HCT116 (cell line): ENCODE data around the gene FAM118A. TPM values are rescaled to one million over a fixed set of nuclear protein-coding genes. Genes with fewer than 3 reads are reported as not detected.

Source experiments
- ATAC-seq: fragments of 200-7000 bp; cut with Tn5 transposase; 2 replicates; pipeline ENCODE4 v1.9.1; 2020; ENCODE audit warnings: mild to moderate bottlenecking, moderate library complexity
- BruUV-seq: library from RNA; stranded (reverse); fragments of 400-500 nt; replicated peaks from 2 replicates; lab custom pipeline; 2021; lab: Mats Ljungman, UMichigan
- CTCF ChIA-PET: fragments of 300-600 bp; sonication (Branson Sonifier 250); formaldehyde crosslinking; loops from one replicate; lab custom pipeline; 2021; ENCODE audit warnings: antibody characterized with exemption; lab: Charles Lee
- POLR2A ChIA-PET: fragments of 300-600, 350-600 bp; sonication (Branson Sonifier 250); formaldehyde crosslinking; loops from one replicate; lab custom pipeline; 2021; ENCODE audit warnings: antibody characterized with exemption; lab: Charles Lee
- RAD21 ChIA-PET, 2 experiments: fragments of 300-600 bp; sonication (Branson Sonifier 250); formaldehyde crosslinking; loops; one replicate each; lab custom pipeline; 2023; ENCODE audit warnings: low total read pairs in 2 of 2; ENCODE audit not compliant: uncharacterized antibody in 2 of 2, unreplicated experiment in 2 of 2, low non-redundant PET in 1 of 2; lab: Charles Lee
- DNase-seq: peaks from one replicate; pipeline ENCODE4 v3.0.0-alpha.2; 2010; ENCODE audit warnings: low read depth, low spot score
- H2AFZ ChIP-seq: fragments of 200-600 bp; shearing (Covaris generic), sonication (generic); 2 replicates; pipeline ENCODE4 v1.6.1; 2017; ENCODE audit warnings: low read depth, mixed run types, mixed read lengths, antibody characterized with exemption, low read length; ENCODE audit not compliant: poor library complexity, severe bottlenecking
- H3K27ac ChIP-seq: 2 replicates; pipeline ENCODE4 v1.5.1; 2012; ENCODE audit warnings: low read depth, low read length
- H3K27me3 ChIP-seq: fragments of 200-600 bp; sonication (generic); 2 replicates; pipeline ENCODE4 v1.6.1; 2016; ENCODE audit warnings: mixed run types, low read length, mixed read lengths; ENCODE audit not compliant: insufficient read depth
- H3K36me3 ChIP-seq, 2 experiments: fragments of 200-500 bp in 1 of 2; fragments of 200-600 bp in 1 of 2; sonication (Bioruptor generic) in 1 of 2; sonication (generic) in 1 of 2; 2 replicates each; pipeline versions ENCODE4 v1.5.1 to v1.6.1; 2014 to 2016; ENCODE audit warnings: low read length in 2 of 2, inconsistent platforms in 1 of 2, mixed read lengths in 1 of 2, mixed run types in 1 of 2; ENCODE audit not compliant: insufficient read depth in 2 of 2, control insufficient read depth in 1 of 2
- H3K4me1 ChIP-seq, 2 experiments: fragments of 200-600 bp in 1 of 2; sonication (generic) in 1 of 2; 2 replicates each; pipeline versions ENCODE4 v1.5.1 to v1.6.1; 2012 to 2017; ENCODE audit warnings: low read length in 2 of 2, inconsistent platforms in 1 of 2, mild to moderate bottlenecking in 1 of 2, mixed read lengths in 1 of 2, mixed run types in 1 of 2, moderate library complexity in 1 of 2; ENCODE audit not compliant: insufficient read depth in 2 of 2, control insufficient read depth in 1 of 2
- H3K4me2 ChIP-seq: fragments of 200-600 bp; sonication (generic); 2 replicates; pipeline ENCODE4 v1.6.1; 2017; ENCODE audit warnings: mixed run types, low read length, mixed read lengths
- H3K4me3 ChIP-seq, 2 experiments: fragments of 200-600 bp in 1 of 2; sonication (generic) in 1 of 2; replicated peaks in 1 of 2; 2 replicates each; pipeline ENCODE4 v1.5.1; 2011 to 2016; ENCODE audit warnings: low read length in 2 of 2, control low read depth in 1 of 2, low read depth in 1 of 2, mild to moderate bottlenecking in 1 of 2, mixed read lengths in 1 of 2, mixed run types in 1 of 2
- H3K79me2 ChIP-seq: fragments of 200-600 bp; sonication (generic); 2 replicates; pipeline ENCODE4 v1.6.1; 2017; ENCODE audit warnings: mild to moderate bottlenecking, mixed run types, low read length, moderate library complexity, mixed read lengths; ENCODE audit not compliant: insufficient read depth
- H3K9ac ChIP-seq: fragments of 200-600 bp; sonication (generic); 2 replicates; pipeline ENCODE4 v1.6.1; 2016; ENCODE audit warnings: low read length, mixed read lengths
- H3K9me2 ChIP-seq: fragments of 200-600 bp; sonication (generic), shearing (Covaris generic); 2 replicates; pipeline ENCODE4 v1.6.1; 2017; ENCODE audit warnings: mixed run types, mild to moderate bottlenecking, moderate library complexity; ENCODE audit not compliant: insufficient read depth
- H3K9me3 ChIP-seq, 2 experiments: fragments of 200-500 bp in 1 of 2; fragments of 200-600 bp in 1 of 2; sonication (Bioruptor generic) in 1 of 2; sonication (generic) in 1 of 2; 2 replicates each; pipeline ENCODE4 v1.6.1; 2014 to 2017; ENCODE audit warnings: low read length in 2 of 2, mixed read lengths in 2 of 2, inconsistent platforms in 1 of 2, low read depth in 1 of 2, mild to moderate bottlenecking in 1 of 2, mixed run types in 1 of 2, moderate library complexity in 1 of 2; ENCODE audit not compliant: control insufficient read depth in 1 of 2, insufficient read depth in 1 of 2
- H4K20me1 ChIP-seq: fragments of 200-600 bp; sonication (generic), shearing (Covaris generic); 2 replicates; pipeline ENCODE4 v1.6.1; 2017; ENCODE audit warnings: mixed run types, mild to moderate bottlenecking, moderate library complexity; ENCODE audit not compliant: insufficient read depth
- ATF3 ChIP-seq: IDR thresholded peaks from 2 replicates; pipeline ENCODE4 v1.6.1; 2012
- CEBPB ChIP-seq: IDR thresholded peaks from 2 replicates; pipeline ENCODE4 v1.6.1; 2012; ENCODE audit warnings: low read depth
- CTCF ChIP-seq, 3 experiments: fragments of 200-600 bp in 1 of 3; sonication (generic) in 1 of 3; IDR thresholded peaks in 2 of 3; conservative IDR thresholded peaks in 1 of 3; 2 replicates each; pipeline ENCODE4 v1.5.1; 2012 to 2017; ENCODE audit warnings: low read depth in 2 of 3, low read length in 2 of 3, antibody characterized with exemption in 1 of 3, borderline replicate concordance in 1 of 3, control low read depth in 1 of 3, mild to moderate bottlenecking in 1 of 3, mixed read lengths in 1 of 3, mixed run types in 1 of 3, moderate library complexity in 1 of 3; ENCODE audit not compliant: insufficient read depth in 1 of 3
- EGR1 ChIP-seq: IDR thresholded peaks from 2 replicates; pipeline ENCODE4 v1.6.1; 2012; ENCODE audit warnings: low read depth
- ELF1 ChIP-seq: IDR thresholded peaks from 2 replicates; pipeline ENCODE4 v1.6.1; 2012; ENCODE audit warnings: low read depth, borderline replicate concordance
- EZH2 ChIP-seq: fragments of 200-600 bp; sonication (generic); IDR thresholded peaks from 2 replicates; pipeline ENCODE4 v1.6.1; 2017; ENCODE audit warnings: antibody characterized with exemption, mixed run types
- POLR2A ChIP-seq: IDR thresholded peaks from 2 replicates; pipeline ENCODE4 v1.7.0; 2011; ENCODE audit warnings: borderline replicate concordance; ENCODE audit not compliant: insufficient read depth, insufficient read length; ENCODE audit errors: extremely low read depth
- POLR2AphosphoS5 ChIP-seq: IDR thresholded peaks from 2 replicates; pipeline ENCODE4 v1.6.1; 2011; ENCODE audit warnings: mild to moderate bottlenecking, low read depth, low read length, moderate library complexity
- RAD21 ChIP-seq: IDR thresholded peaks from 2 replicates; pipeline ENCODE4 v1.6.1; 2012; ENCODE audit warnings: low read depth, mild to moderate bottlenecking
- TCF7L2 ChIP-seq: IDR thresholded peaks from 2 replicates; pipeline ENCODE4 v1.7.0; 2011; ENCODE audit warnings: borderline replicate concordance, inconsistent platforms; ENCODE audit not compliant: insufficient read depth, insufficient read length; ENCODE audit errors: extremely low read depth
- intact Hi-C: fragments of 100-400 bp; cut with micrococcal nuclease; formaldehyde crosslinking; loops from 2 replicates; pipeline ENCODE4 v1.10.0; 2022
- total RNA-seq: library from RNA; stranded (reverse); gene quantifications from one replicate; pipeline ENCODE4 v1.2.1, GENCODE V29; 2021; ENCODE audit not compliant: unreplicated experiment
- TF ChIP-seq, protein P1 (sequence below): IDR thresholded peaks from 2 replicates; pipeline ENCODE4 v1.6.1; 2012; ENCODE audit warnings: low read depth

Gene FAM118A
- total RNA-seq, 1 experiment from 2014 or later: 43.2 TPM

DNA sequence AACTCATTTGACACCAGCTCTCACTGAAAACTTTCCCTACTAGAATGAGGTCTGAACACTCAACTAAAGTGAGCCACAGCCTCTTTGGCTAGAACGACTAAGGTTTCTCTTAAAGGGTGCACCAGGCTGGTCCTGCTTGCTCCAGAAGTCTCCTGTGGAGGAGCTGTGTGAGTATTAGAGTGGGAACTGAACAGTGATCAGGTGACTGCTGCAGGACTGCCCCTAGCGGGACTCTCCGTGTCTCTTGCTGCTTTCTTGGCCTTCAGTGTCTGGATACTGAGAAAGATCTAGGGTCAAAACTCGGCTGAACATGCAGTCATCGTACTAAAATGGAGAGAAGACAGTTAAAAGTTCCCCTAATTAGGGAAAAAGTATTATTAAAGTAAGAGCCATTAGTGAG, 34.6 kb downstream of the FAM118A start:
- ChIA-PET RAD21 (no interaction called here), POLR2A (no interaction called here), CTCF (no interaction called here)
- Histone ChIP-seq H3K4me2 (no peak overlapping the region), H3K9me2 (no peaks in the 10 kb centered on the region), H3K36me3 (peaks cover 8 to 19% of the 10 kb centered on the region in 2 experiments; a peak in 3 of 4 replicates), H4K20me1 (no peaks in the 10 kb centered on the region), H3K4me1 (no peaks in the 10 kb centered on the region), H3K79me2 (no peaks in the 10 kb centered on the region), H3K4me3 (no peak overlapping the region), H3K9ac (no peak overlapping the region), H3K9me3 (no peaks in the 10 kb centered on the region), H3K27me3 (no peaks in the 10 kb centered on the region), H2AFZ (no peak overlapping the region), H3K27ac (no peak overlapping the region)
- ATAC-seq (no peak), DNase-seq (no peak)
- no peak for TF ChIP-seq CEBPB
- TF ChIP-seq TCF7L2: no peak
- no peak for TF ChIP-seq POLR2A
- no peak for TF ChIP-seq CTCF (IDR thresholded peaks at IDR 0.05 in 2 of 3, conservative IDR thresholded peaks at IDR 0.05 in 1 of 3; ENCODE audit: borderline replicate concordance in 1 of 3, insufficient read depth in 1 of 3, low read depth in 2 of 3, low read length in 2 of 3)
- TF ChIP-seq, protein P1, sequence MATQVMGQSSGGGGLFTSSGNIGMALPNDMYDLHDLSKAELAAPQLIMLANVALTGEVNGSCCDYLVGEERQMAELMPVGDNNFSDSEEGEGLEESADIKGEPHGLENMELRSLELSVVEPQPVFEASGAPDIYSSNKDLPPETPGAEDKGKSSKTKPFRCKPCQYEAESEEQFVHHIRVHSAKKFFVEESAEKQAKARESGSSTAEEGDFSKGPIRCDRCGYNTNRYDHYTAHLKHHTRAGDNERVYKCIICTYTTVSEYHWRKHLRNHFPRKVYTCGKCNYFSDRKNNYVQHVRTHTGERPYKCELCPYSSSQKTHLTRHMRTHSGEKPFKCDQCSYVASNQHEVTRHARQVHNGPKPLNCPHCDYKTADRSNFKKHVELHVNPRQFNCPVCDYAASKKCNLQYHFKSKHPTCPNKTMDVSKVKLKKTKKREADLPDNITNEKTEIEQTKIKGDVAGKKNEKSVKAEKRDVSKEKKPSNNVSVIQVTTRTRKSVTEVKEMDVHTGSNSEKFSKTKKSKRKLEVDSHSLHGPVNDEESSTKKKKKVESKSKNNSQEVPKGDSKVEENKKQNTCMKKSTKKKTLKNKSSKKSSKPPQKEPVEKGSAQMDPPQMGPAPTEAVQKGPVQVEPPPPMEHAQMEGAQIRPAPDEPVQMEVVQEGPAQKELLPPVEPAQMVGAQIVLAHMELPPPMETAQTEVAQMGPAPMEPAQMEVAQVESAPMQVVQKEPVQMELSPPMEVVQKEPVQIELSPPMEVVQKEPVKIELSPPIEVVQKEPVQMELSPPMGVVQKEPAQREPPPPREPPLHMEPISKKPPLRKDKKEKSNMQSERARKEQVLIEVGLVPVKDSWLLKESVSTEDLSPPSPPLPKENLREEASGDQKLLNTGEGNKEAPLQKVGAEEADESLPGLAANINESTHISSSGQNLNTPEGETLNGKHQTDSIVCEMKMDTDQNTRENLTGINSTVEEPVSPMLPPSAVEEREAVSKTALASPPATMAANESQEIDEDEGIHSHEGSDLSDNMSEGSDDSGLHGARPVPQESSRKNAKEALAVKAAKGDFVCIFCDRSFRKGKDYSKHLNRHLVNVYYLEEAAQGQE: no peak
- TF ChIP-seq EZH2: no peak
- no peak for TF ChIP-seq ATF3
- TF ChIP-seq POLR2AphosphoS5: no peak
- TF ChIP-seq EGR1: no peak
- no peak for TF ChIP-seq RAD21
- no peak for TF ChIP-seq ELF1
- no TSS peak for BruUV-seq
- intact Hi-C loops: no loop called here
